ENCODE measurements around the gene TBCE.

DNA sequence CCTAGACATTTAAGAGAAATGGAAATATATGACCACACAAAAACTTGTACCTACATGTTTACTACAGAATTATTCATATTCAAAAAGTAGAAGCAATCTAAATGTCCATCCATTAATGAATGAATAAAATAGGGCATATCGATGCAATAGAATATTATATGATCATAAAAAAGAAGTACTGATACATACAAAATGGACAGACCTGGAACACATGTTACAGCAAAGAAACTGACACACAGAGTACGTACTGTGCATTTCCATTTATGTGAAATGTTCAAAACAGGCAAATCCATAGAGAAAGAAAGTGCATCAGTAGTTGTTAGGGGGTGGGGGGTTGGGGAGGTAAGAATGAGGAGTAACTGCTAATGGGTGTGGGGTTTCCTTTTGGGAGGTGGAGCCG, 97.8 kb downstream of the TBCE start:
- no peak for TF ChIP-seq POLR2AphosphoS5 (IDR thresholded peaks at IDR 0.05; ENCODE audit: low read depth, low read length)
- no peak for TF ChIP-seq POLR2A (IDR thresholded peaks at IDR 0.05; ENCODE audit: low read depth, low read length)
- no peak for TF ChIP-seq TAF1 (IDR thresholded peaks at IDR 0.05; ENCODE audit: low read depth, low read length)
- TF ChIP-seq SPI1 (IDR thresholded peaks at IDR 0.05; ENCODE audit: low read depth, low read length): no peak
- TF ChIP-seq POU2F2 (IDR thresholded peaks at IDR 0.05; ENCODE audit: low read depth, low read length): no peak
- no peak for TF ChIP-seq PAX5 (IDR thresholded peaks at IDR 0.05; ENCODE audit: insufficient read depth, low read length, severe bottlenecking)
